Subcutaneous adipose tissue (tissue), 4 donors: ENCODE results near the gene SP140L. TPM values are rescaled to one million over a fixed set of nuclear protein-coding genes. Genes with fewer than 3 reads are reported as not detected.

Source experiments
- total RNA-seq, 4 donors: library from RNA; depleted of rRNA; stranded (reverse); fragments of >200 nt; gene quantifications; one replicate each; pipeline ENCODE4 v1.1.0, GENCODE V29; 2016
- TF ChIP-seq, protein P1 (sequence below): fragments of 450-650 bp; IDR thresholded peaks from one replicate; pipeline ENCODE4 v1.5.1; 2016; ENCODE audit warnings: low read depth, mild to moderate bottlenecking, control low read depth, antibody characterized with exemption, moderate library complexity

The SP140L gene
- total RNA-seq, 4 donors from 2014 or later = 10.4 to 22.6 (median 13.3) TPM

- TF ChIP-seq, protein P1, sequence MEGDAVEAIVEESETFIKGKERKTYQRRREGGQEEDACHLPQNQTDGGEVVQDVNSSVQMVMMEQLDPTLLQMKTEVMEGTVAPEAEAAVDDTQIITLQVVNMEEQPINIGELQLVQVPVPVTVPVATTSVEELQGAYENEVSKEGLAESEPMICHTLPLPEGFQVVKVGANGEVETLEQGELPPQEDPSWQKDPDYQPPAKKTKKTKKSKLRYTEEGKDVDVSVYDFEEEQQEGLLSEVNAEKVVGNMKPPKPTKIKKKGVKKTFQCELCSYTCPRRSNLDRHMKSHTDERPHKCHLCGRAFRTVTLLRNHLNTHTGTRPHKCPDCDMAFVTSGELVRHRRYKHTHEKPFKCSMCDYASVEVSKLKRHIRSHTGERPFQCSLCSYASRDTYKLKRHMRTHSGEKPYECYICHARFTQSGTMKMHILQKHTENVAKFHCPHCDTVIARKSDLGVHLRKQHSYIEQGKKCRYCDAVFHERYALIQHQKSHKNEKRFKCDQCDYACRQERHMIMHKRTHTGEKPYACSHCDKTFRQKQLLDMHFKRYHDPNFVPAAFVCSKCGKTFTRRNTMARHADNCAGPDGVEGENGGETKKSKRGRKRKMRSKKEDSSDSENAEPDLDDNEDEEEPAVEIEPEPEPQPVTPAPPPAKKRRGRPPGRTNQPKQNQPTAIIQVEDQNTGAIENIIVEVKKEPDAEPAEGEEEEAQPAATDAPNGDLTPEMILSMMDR = no peak
These were observed 55.1 kb downstream of the SP140L start for GRCh38 chr2:230382108-230382507.

GRCh38 chr2:230383453-230383852, 56.5 kb downstream of the SP140L start:
- TF ChIP-seq, protein P1 = no peak

DNA sequence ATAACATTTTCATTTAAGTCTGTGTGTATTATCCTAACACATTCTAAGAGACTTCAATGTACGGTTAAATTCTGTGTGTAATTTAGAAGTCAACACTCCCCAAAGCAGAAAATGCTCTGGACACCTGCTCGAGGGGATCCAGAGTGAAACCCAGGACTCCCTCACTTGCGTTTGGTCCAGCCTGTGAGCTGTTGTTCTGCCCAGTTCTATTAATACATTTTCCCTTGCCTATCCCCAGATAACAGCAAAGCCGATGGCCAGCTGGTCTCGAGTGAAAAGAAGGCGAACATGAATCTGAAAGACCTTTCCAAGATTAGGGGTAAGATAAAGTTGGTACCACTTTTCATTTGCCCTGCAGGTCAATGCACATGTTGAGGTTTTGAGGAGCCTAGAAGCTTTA, 58.0 kb downstream of the SP140L start:
- TF ChIP-seq, protein P1 = no peak

DNA sequence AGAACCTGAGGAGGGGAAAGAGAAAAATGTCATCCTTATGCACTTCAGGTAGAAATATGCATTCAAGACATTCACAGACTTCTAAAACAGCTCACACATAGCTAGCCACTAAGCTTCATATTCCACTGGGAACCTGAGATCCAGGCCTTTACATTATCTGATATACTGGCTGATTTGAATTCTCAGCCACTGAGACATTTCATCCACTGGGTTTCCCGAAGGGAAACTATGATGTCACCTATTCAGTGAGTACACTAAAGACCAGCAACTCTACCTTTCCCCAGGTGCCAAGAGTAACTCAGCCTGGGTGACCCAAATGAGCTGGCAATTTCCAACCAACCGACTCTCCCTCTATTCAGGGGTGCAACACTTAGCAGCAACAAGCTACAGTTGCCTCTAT, 67.3 kb downstream of the SP140L start:
- TF ChIP-seq, protein P1 = no peak

DNA sequence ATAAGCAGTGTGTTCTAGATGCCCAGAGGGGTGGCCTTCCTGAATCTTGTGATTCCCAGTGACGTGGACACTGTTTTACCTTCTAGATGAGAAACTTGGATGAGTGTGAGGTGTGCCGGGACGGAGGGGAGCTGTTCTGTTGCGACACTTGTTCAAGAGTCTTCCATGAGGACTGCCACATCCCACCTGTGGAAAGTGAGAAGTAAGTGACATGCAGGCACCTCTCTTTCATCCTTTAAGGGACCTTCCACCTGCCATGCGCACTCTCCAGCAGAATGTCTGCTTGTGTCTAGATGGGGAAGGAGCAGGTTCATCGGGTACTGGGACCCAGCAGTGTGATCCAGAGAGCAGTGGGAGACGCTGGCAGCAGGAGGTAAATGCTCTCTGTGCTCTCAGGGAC, 73.0 kb downstream of the SP140L start:
- TF ChIP-seq, protein P1 = no peak

DNA sequence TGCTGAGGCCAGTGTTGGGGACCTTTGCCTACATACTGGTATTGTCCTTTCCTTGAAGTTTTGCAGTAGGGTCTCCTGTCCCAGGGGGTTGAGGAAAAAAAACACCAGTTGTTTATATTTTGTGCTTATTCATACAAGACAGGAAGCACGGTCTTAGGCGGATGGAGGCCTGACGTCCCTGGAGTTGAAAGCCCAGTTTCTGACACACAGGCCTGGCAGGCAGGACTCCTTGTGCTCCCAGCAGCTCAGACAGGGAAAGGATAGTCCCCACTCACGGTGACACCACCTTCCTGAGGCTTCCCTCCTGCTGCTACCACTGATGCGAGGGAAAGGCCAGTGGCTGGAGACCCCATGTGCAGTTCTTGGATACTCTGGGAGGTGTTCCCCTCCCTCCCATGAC, 73.5 kb downstream of the SP140L start:
- TF ChIP-seq, protein P1 = no peak

GRCh38 chr2:230403746-230404145, 76.8 kb downstream of the SP140L start:
- TF ChIP-seq, protein P1 = no peak
